IPS DF 4.7 (cell line): Measurements from ENCODE around the gene PADI3.
"Not testable (repeated sequence)": the region's sequence is repeated elsewhere in the genome, so short reads cannot be mapped to it uniquely, and the experiment has no call there.

ENCODE experiments used
- DNase-seq: peaks from one replicate; pipeline ENCODE4 v3.0.0-alpha.2; 2013; ENCODE audit warnings: low spot score; ENCODE audit errors: extremely low read depth

Gene PADI3

GRCh38 chr1:17241011-17241779 lies 7.7 kb upstream of the PADI3 start:
- not testable (repeated sequence) for DNase-seq

- not testable (repeated sequence) for DNase-seq
These were observed 7.2 kb upstream of the PADI3 start for GRCh38 chr1:17241780-17242074.

- no peak for DNase-seq
These were observed 5.6 kb upstream of the PADI3 start for GRCh38 chr1:17243274-17243673.

GRCh38 chr1:17244821-17245740 lies 3.8 kb upstream of the PADI3 start:
- DNase-seq: no peak

- no peak for DNase-seq
These were observed 3.0 kb upstream of the PADI3 start for GRCh38 chr1:17245816-17246325.

- DNase-seq: no peak
These were observed 1.9 kb upstream of the PADI3 start for GRCh38 chr1:17246971-17247370.

GRCh38 chr1:17250601-17251000 lies 1.7 kb downstream of the PADI3 start:
- DNase-seq: no peak

GRCh38 chr1:17251246-17251645 lies 2.3 kb downstream of the PADI3 start:
- no peak for DNase-seq

GRCh38 chr1:17251701-17252376 lies 2.9 kb downstream of the PADI3 start:
- DNase-seq: no peak

GRCh38 chr1:17255336-17255735 lies 6.4 kb downstream of the PADI3 start:
- DNase-seq: no peak

GRCh38 chr1:17258116-17258757 lies 9.3 kb downstream of the PADI3 start:
- DNase-seq: no peak

- no peak for DNase-seq
These were observed 9.8 kb downstream of the PADI3 start for GRCh38 chr1:17258758-17259130.

- no peak for DNase-seq
These were observed 10.5 kb downstream of the PADI3 start for GRCh38 chr1:17259233-17259873.

GRCh38 chr1:17260264-17260663 lies 11.4 kb downstream of the PADI3 start:
- no peak for DNase-seq

GRCh38 chr1:17260738-17261137 lies 11.8 kb downstream of the PADI3 start:
- DNase-seq: no peak

- no peak for DNase-seq
These were observed 15.0 kb downstream of the PADI3 start for GRCh38 chr1:17263936-17264335.

- DNase-seq: no peak
These were observed 15.6 kb downstream of the PADI3 start for GRCh38 chr1:17264470-17264869.

GRCh38 chr1:17265162-17265561 lies 16.3 kb downstream of the PADI3 start:
- DNase-seq: no peak

- DNase-seq: no peak
These were observed 17.1 kb downstream of the PADI3 start for GRCh38 chr1:17265950-17266349.

- DNase-seq: no peak
These were observed 22.2 kb downstream of the PADI3 start for GRCh38 chr1:17270891-17271765.
